H1 (cell line): Measurements from ENCODE around the gene BNIP5. TPM values are rescaled to one million over a fixed set of nuclear protein-coding genes. Genes with fewer than 3 reads are reported as not detected.
"Not testable (repeated sequence)": the region's sequence is repeated elsewhere in the genome, so short reads cannot be mapped to it uniquely, and the experiment has no call there.

Experiments
- CTCF ChIA-PET: fragments of 300-600 bp; sonication (Branson Sonifier 250); formaldehyde crosslinking; loops from one replicate; lab custom pipeline; 2021; ENCODE audit not compliant: partially characterized antibody; lab: Charles Lee
- POLR2A ChIA-PET: fragments of 300-600 bp; sonication (Branson Sonifier 250); formaldehyde crosslinking; loops from one replicate; lab custom pipeline; 2021; ENCODE audit warnings: inconsistent platforms; ENCODE audit not compliant: partially characterized antibody; lab: Charles Lee
- DNase-seq, 2 experiments: peaks; one replicate each; pipeline versions ENCODE4 v3.0.0 to v3.0.0-alpha.2; 2010 to 2022; ENCODE audit warnings: low spot score in 2 of 2, low read depth in 1 of 2, mixed read lengths in 1 of 2
- FAIRE-seq: peaks from 2 replicates; lab custom pipeline; 2011; peaks lifted over from hg19 to GRCh38; lab: Jason Lieb, UNC
- H2AFZ ChIP-seq: 2 replicates; pipeline ENCODE4 v1.8.1; 2012; ENCODE audit warnings: low read length, inconsistent platforms
- H2AK5ac ChIP-seq: 2 replicates; pipeline ENCODE4 v1.6.1; 2013; ENCODE audit warnings: low read depth, low read length
- H2BK120ac ChIP-seq: replicated peaks from 2 replicates; pipeline ENCODE3; 2013; ENCODE audit warnings: low read depth, low read length, inconsistent platforms
- H2BK12ac ChIP-seq: 2 replicates; pipeline ENCODE4 v1.6.1; 2013; ENCODE audit warnings: low read depth, low read length
- H2BK15ac ChIP-seq: 2 replicates; pipeline ENCODE4 v1.6.1; 2013; ENCODE audit warnings: low read length
- H2BK20ac ChIP-seq: 2 replicates; pipeline ENCODE4 v1.6.1; 2013; ENCODE audit warnings: low read length
- H2BK5ac ChIP-seq: 2 replicates; pipeline ENCODE4 v1.6.1; 2013; ENCODE audit warnings: low read depth, low read length
- H3K14ac ChIP-seq: 2 replicates; pipeline ENCODE4 v1.6.1; 2013; ENCODE audit warnings: inconsistent platforms; ENCODE audit not compliant: insufficient read length
- H3K18ac ChIP-seq: 2 replicates; pipeline ENCODE4 v1.6.1; 2013; ENCODE audit warnings: low read length; ENCODE audit errors: extremely low read depth
- H3K23ac ChIP-seq: 2 replicates; pipeline ENCODE4 v1.6.1; 2013; ENCODE audit warnings: inconsistent platforms; ENCODE audit not compliant: insufficient read length
- H3K23me2 ChIP-seq: 2 replicates; pipeline ENCODE4 v1.6.1; 2013; ENCODE audit warnings: low read depth, low read length
- H3K27ac ChIP-seq: 2 replicates; pipeline ENCODE4 v1.6.1; 2011; ENCODE audit warnings: low read depth, low read length, inconsistent platforms
- H3K27me3 ChIP-seq, 4 experiments: replicated peaks in 1 of 4; 1 replicate in 1 of 4; 2 replicates in 3 of 4; pipeline versions ENCODE4 v1.6.1 to v1.8.1; 2011 to 2013; ENCODE audit warnings: low read length in 3 of 4, mild to moderate bottlenecking in 3 of 4, inconsistent platforms in 2 of 4, mixed read lengths in 2 of 4, moderate library complexity in 1 of 4; ENCODE audit not compliant: control insufficient read depth in 3 of 4, insufficient read depth in 3 of 4; ENCODE audit errors: extremely low read depth in 1 of 4
- H3K36me3 ChIP-seq, 4 experiments: 2 replicates each; pipeline versions ENCODE4 v1.6.1 to v1.8.1; 2011 to 2013; ENCODE audit warnings: mild to moderate bottlenecking in 4 of 4, low read length in 3 of 4, moderate library complexity in 2 of 4, control low read depth in 1 of 4, inconsistent platforms in 1 of 4; ENCODE audit not compliant: insufficient read depth in 4 of 4, control insufficient read depth in 2 of 4
- H3K4ac ChIP-seq: replicated peaks from 2 replicates; pipeline ENCODE3; 2013; ENCODE audit warnings: low read length, low read depth, mixed read lengths, inconsistent platforms; ENCODE audit not compliant: insufficient read length
- H3K4me1 ChIP-seq, 4 experiments: replicated peaks in 1 of 4; 1 replicate in 1 of 4; 2 replicates in 3 of 4; pipeline versions ENCODE4 v1.6.1 to v1.8.1; 2011 to 2013; ENCODE audit warnings: low read length in 3 of 4, inconsistent platforms in 2 of 4, mixed read lengths in 1 of 4; ENCODE audit not compliant: insufficient read depth in 4 of 4, control insufficient read depth in 3 of 4
- H3K4me2 ChIP-seq, 2 experiments: 2 replicates each; pipeline versions ENCODE4 v1.6.1 to v1.8.1; 2011 to 2013; ENCODE audit warnings: low read depth in 2 of 2, low read length in 2 of 2, control low read depth in 1 of 2, inconsistent platforms in 1 of 2, mild to moderate bottlenecking in 1 of 2; ENCODE audit not compliant: insufficient read depth in 1 of 2
- H3K4me3 ChIP-seq, 4 experiments: fragments of 200-600, 300-600 bp in 1 of 4; sonication (generic), shearing (Covaris generic), sonication (Bioruptor Twin) in 1 of 4; 2 replicates each; pipeline versions ENCODE4 v1.5.1 to v1.8.1; 2011 to 2016; ENCODE audit warnings: low read length in 4 of 4, low read depth in 3 of 4, control low read depth in 2 of 4, inconsistent platforms in 2 of 4, mild to moderate bottlenecking in 2 of 4, mixed read lengths in 1 of 4, moderate library complexity in 1 of 4; ENCODE audit not compliant: insufficient read depth in 2 of 4; ENCODE audit errors: extremely low read depth in 1 of 4
- H3K56ac ChIP-seq: replicated peaks from 2 replicates; pipeline ENCODE3; 2013; ENCODE audit warnings: low read depth, mild to moderate bottlenecking, mixed read lengths, low read length, inconsistent platforms; ENCODE audit not compliant: insufficient read length
- H3K79me1 ChIP-seq: 2 replicates; pipeline ENCODE4 v1.6.1; 2013; ENCODE audit warnings: low read depth, low read length, control low read depth
- H3K79me2 ChIP-seq, 2 experiments: 2 replicates each; pipeline versions ENCODE4 v1.6.1 to v1.8.1; 2012 to 2013; ENCODE audit warnings: low read length in 2 of 2, mild to moderate bottlenecking in 2 of 2, inconsistent platforms in 1 of 2; ENCODE audit not compliant: insufficient read depth in 2 of 2, control insufficient read depth in 1 of 2
- H3K9ac ChIP-seq, 4 experiments: replicated peaks in 1 of 4; 1 replicate in 1 of 4; 2 replicates in 3 of 4; pipeline versions ENCODE4 v1.6.1 to v1.8.1; 2011 to 2013; ENCODE audit warnings: low read depth in 3 of 4, low read length in 3 of 4, control low read depth in 2 of 4, mild to moderate bottlenecking in 2 of 4, moderate library complexity in 2 of 4, inconsistent platforms in 1 of 4; ENCODE audit errors: extremely low read depth in 1 of 4
- H3K9me3 ChIP-seq, 2 experiments: 2 replicates each; pipeline versions ENCODE4 v1.6.1 to v1.8.1; 2012 to 2013; ENCODE audit warnings: mild to moderate bottlenecking in 2 of 2, moderate library complexity in 2 of 2, control low read depth in 1 of 2, inconsistent platforms in 1 of 2, low read depth in 1 of 2, low read length in 1 of 2, mixed read lengths in 1 of 2; ENCODE audit not compliant: insufficient read depth in 2 of 2
- H4K20me1 ChIP-seq, 2 experiments: replicated peaks in 1 of 2; 2 replicates each; pipeline versions ENCODE3 to v1.8.1; 2011 to 2013; ENCODE audit warnings: inconsistent platforms in 2 of 2, low read length in 2 of 2, mild to moderate bottlenecking in 1 of 2; ENCODE audit not compliant: insufficient read depth in 2 of 2, control insufficient read depth in 1 of 2
- H4K5ac ChIP-seq: 2 replicates; pipeline ENCODE4 v1.6.1; 2013; ENCODE audit warnings: low read length, low read depth, mixed read lengths, inconsistent platforms; ENCODE audit not compliant: insufficient read length
- H4K8ac ChIP-seq: 2 replicates; pipeline ENCODE4 v1.8.0; 2013; ENCODE audit warnings: mild to moderate bottlenecking, moderate library complexity, low read length, inconsistent platforms; ENCODE audit not compliant: insufficient read depth; ENCODE audit errors: extremely low read depth
- H4K91ac ChIP-seq: replicated peaks from 2 replicates; pipeline ENCODE3; 2013; ENCODE audit warnings: low read length, mixed read lengths, inconsistent platforms; ENCODE audit not compliant: insufficient read length
- BCL11A ChIP-seq, 2 experiments: IDR thresholded peaks; one replicate each; pipeline ENCODE4 v1.6.1; 2011; ENCODE audit warnings: low read depth in 2 of 2, low read length in 2 of 2, mild to moderate bottlenecking in 2 of 2
- CTCF ChIP-seq, 3 experiments: IDR thresholded peaks; 1 replicate in 2 of 3; 2 replicates in 1 of 3; pipeline versions ENCODE4 v1.5.1 to v1.6.1; 2011; ENCODE audit warnings: low read length in 3 of 3, mild to moderate bottlenecking in 3 of 3, inconsistent platforms in 2 of 3, low read depth in 1 of 3, moderate library complexity in 1 of 3; ENCODE audit not compliant: insufficient read depth in 1 of 3; ENCODE audit errors: control extremely low read depth in 1 of 3
- E2F6 ChIP-seq: IDR thresholded peaks from 2 replicates; pipeline ENCODE4 v1.6.1; 2012; ENCODE audit warnings: inconsistent platforms
- GTF2F1 ChIP-seq: IDR thresholded peaks from 2 replicates; pipeline ENCODE4 v1.6.1; 2012; ENCODE audit warnings: low read depth, low read length, improper control_type of control experiment, borderline replicate concordance
- POU5F1 ChIP-seq: IDR thresholded peaks from 2 replicates; pipeline ENCODE4 v1.6.1; 2011; ENCODE audit warnings: low read depth, mild to moderate bottlenecking, low read length, moderate library complexity
- WGBS, 2 experiments: shearing (Covaris generic) in 1 of 2; methylation state at CpG; one replicate each; pipeline versions ENCODE4 v1.1.6 to v1.1.7; 2013 to 2015; ENCODE audit warnings: low lambda C conversion rate in 2 of 2, mixed read lengths in 2 of 2, inconsistent platforms in 1 of 2, low coverage in 1 of 2, missing lambda C conversion rate in 1 of 2; ENCODE audit not compliant: insufficient replicate concordance in 2 of 2, insufficient coverage in 1 of 2, insufficient read length in 1 of 2; ENCODE audit errors: extremely low coverage in 1 of 2, missing lambda C conversion rate in 1 of 2; 5-methylcytosine and 5-hydroxymethylcytosine counted together
- polyA plus RNA-seq, 7 experiments: library from polyadenylated mRNA; depleted of rRNA in 3 of 7; stranded (reverse) in 5 of 7; unstranded in 2 of 7; fragments of >200 nt in 5 of 7; fragments of 200-250 nt in 2 of 7; gene quantifications; 1 replicate in 5 of 7; 2 replicates in 1 of 7; 4 replicates in 1 of 7; pipeline versions ENCODE4 v1.2.1 to v1.2.3, GENCODE V29; 2011 to 2013; ENCODE audit warnings: missing spikeins in 2 of 7, mixed read lengths in 2 of 7
- total RNA-seq: library from RNA; stranded (reverse); fragmentation: NEBNext Ultra II Directional; extraction: Animal tissue kit (Norgen Biotek cat#: 25700); gene quantifications from 2 replicates; pipeline ENCODE4 v1.2.1, GENCODE V29; 2021

Gene BNIP5
- total and polyA plus RNA-seq, 2 of the 8 experiments (the other 6 are each of a cell fraction or from before 2014, with no cell fraction given) = not detected

GRCh38 chr6:36339146-36339545, 2.5 kb upstream of the BNIP5 start (continued):
- TF ChIP-seq E2F6 (no peak), CTCF (IDR thresholded peaks at IDR 0.05; ENCODE audit: control extremely low read depth in 1 of 3, insufficient read depth in 1 of 3, low read depth in 1 of 3, low read length in 3 of 3) (no peak), BCL11A (IDR thresholded peaks at IDR 0.05; ENCODE audit: low read depth in 2 of 2, low read length in 2 of 2) (no peak), GTF2F1 (no peak), POU5F1 (no peak)

GRCh38 chr6:36338223-36338622, 1.5 kb upstream of the BNIP5 start:
- DNase-seq, POLR2A ChIA-PET: not testable (repeated sequence)
- CTCF ChIA-PET = interaction anchor here (1.3 kb wide), 1 partner anchor 36 kb away, joined by 4 read pairs; no protein-coding TSS in a partner anchor

More at GRCh38 chr6:36338223-36338622, 1.5 kb upstream of the BNIP5 start:
- H3K23me2 ChIP-seq, H3K18ac ChIP-seq, H2BK120ac ChIP-seq, H2AFZ ChIP-seq, H2BK20ac ChIP-seq, H3K9me3 ChIP-seq, H2BK12ac ChIP-seq, H4K5ac ChIP-seq, H4K20me1 ChIP-seq, H3K27ac ChIP-seq, H3K56ac ChIP-seq, H3K4me2 ChIP-seq, H2BK15ac ChIP-seq, H3K4me3 ChIP-seq, H3K4me1 ChIP-seq, H3K14ac ChIP-seq, H3K27me3 ChIP-seq, H4K8ac ChIP-seq, H2AK5ac ChIP-seq, H3K23ac ChIP-seq, H3K9ac ChIP-seq, H4K91ac ChIP-seq, H3K79me2 ChIP-seq, H3K4ac ChIP-seq, H3K36me3 ChIP-seq, FAIRE-seq, H3K79me1 ChIP-seq, H2BK5ac ChIP-seq: not testable (repeated sequence)
- WGBS, 2 experiments = 100% methylated on average over 1 of the region's 1 CpG; no CpG with 5 or more reads in 1 of the 2 experiments
